ENCODE measurements around the gene RBM5.

RBM5 gene

DNA sequence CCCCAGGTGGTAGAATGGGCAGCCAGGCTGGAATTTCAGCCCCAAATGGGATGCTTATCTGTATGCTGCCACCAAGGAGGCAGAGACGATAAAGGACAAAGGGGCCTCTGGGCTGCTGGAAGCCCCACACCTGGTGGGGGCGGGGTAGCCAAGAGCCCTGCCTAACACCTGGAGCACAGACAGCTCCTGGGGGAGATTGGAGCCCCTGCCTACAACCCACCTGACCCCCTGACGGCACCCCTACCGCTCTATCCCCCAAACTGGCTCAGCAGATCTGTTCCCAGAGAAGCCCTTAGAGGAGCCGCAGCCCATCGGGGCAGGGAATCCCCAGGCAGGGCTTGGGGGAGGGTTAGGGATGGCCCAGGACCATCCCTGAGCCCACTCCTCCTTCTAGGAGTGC lies 50.6 kb downstream of the RBM5 start:
- no peak for DNase-seq

DNA sequence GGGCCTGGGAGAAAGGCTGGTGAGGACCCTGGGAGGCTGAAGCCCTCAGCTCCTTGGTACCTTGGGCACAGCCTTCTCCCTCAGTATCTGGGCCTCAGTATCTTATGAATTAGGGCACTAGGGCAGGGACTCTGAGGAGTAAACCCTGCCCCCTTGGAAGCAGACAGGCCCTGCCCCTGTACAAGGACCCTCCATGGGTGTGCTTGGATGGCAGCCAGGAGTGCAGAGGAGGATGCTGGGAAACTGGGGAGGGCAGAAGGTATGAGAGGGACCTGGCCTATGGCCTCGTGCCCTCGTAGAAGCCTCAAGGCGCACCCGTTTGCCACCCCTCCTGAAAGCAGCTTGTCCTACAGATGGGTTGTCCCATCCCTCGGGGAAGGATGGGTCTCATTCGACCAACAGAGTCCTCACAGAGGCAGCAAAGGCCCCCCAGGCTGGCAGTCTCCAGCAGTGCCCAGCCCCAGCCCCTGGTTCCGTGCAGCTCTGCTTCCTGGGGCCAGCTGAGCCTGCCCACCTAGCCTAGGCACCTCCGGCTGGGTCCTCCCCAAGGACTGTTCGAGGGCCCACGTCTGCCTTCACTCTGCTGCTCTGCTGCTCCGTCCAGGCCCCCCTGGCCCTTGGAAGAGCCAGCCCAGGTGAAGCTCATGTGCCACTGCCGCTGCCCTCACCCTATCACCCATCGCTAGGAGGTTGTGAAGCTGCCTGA lies 51.2 kb downstream of the RBM5 start:
- no peak for DNase-seq

GRCh38 chr3:50140990-50141389 lies 52.3 kb downstream of the RBM5 start:
- no peak for DNase-seq

GRCh38 chr3:50146316-50146901 lies 57.7 kb downstream of the RBM5 start:
- no peak for DNase-seq

- no peak for DNase-seq
Measured at GRCh38 chr3:50147016-50147415, 58.3 kb downstream of the RBM5 start.

GRCh38 chr3:50147447-50147846 lies 58.7 kb downstream of the RBM5 start:
- DNase-seq, result no peak

DNA sequence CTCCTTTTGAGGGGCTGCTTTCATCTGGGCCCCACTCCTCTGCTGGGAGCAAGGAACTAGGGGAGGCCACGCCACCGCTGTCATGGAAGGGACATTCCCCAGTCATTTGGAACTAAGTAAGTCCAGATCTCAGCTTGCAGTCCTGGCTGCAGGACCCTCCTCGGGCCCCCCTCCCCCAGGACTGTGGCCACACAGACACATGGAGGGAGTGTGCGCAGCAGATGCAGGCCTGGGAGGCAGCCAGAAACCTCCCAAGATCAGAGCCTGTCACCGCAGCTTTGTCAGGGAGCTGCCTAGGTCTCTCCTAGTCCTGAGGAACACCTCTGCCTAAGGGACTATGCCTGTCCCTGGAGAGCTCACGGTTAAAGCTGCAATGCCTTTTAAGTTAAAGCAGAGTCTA lies 59.1 kb downstream of the RBM5 start:
- DNase-seq, result no peak

GRCh38 chr3:50150404-50150750 lies 61.7 kb downstream of the RBM5 start:
- DNase-seq, result no peak

- no peak for DNase-seq
Measured at GRCh38 chr3:50150863-50151686, 62.4 kb downstream of the RBM5 start.

DNA sequence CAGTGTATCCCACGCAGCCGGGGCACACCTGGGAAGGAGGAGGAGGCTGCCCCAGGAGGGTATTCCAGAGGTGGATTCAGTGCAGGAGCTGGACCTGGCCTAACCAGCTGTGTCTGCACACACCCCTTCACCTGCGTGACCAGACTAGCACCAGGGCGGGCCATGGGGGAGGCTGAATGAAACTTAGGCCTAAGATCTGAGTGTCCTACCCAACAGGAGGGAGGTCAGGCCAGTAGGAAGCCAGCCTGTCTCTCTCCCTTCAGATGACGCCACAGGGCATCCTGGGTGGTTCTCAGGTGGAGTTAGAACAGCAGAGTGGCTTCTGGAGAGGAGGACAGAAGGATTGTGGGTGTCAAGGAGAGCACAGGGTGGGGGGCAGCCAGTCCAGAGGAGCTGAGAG lies 63.0 kb downstream of the RBM5 start:
- DNase-seq, result no peak

DNA sequence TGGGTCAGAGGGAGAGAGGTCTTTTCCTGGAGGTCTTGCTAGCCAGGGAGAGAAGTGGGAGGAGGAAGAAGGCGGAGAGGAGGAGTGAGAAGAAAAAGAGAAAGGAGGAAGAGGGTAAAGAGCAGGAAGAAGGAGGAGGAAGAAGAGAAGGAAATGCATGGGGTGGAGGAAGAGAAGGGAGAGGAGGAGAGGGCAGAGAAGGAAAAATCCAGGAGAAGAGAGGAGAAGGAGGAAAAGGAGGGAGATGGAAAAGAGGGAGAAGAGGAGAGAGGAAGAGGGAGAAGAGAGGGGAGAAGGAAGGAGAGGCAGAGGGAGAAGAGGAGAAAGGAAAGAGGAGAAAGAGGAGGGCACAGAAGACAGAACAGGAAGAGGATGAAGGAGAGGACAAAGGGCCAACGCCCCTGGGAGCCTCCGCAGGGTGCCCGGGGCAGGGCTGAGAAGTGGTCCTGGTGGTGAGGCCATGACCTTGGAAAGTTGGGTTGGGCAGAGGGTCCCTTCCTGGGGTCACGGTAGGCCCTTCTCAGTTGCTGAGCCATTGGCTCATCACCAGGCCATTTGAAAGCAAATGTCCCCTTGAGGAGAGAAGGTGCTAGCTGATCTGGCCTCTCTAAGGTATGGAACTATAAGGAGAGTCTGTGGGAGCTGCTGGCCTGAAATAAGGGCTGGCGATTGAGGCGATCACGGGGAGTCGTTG lies 65.2 kb downstream of the RBM5 start:
- DNase-seq, result no peak

DNA sequence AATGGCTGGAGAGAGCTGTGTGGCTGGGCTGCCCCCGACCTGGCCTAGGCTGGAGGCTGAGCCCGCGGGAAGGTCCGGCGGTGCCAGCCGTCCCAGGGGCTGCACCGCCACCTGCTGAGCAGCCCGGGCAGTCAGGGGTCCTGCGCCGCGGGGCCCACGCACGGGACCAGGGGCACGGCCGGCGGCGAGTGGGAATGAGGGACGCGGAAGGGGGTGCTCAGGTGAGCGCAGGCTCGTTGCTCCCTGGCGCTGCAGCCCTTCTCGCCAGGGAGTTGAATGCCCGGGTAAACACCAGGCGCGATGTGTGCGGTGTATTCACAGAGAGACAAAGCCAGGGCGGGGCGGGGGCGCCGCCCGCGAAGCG lies 65.7 kb downstream of the RBM5 start:
- no peak for DNase-seq

DNA sequence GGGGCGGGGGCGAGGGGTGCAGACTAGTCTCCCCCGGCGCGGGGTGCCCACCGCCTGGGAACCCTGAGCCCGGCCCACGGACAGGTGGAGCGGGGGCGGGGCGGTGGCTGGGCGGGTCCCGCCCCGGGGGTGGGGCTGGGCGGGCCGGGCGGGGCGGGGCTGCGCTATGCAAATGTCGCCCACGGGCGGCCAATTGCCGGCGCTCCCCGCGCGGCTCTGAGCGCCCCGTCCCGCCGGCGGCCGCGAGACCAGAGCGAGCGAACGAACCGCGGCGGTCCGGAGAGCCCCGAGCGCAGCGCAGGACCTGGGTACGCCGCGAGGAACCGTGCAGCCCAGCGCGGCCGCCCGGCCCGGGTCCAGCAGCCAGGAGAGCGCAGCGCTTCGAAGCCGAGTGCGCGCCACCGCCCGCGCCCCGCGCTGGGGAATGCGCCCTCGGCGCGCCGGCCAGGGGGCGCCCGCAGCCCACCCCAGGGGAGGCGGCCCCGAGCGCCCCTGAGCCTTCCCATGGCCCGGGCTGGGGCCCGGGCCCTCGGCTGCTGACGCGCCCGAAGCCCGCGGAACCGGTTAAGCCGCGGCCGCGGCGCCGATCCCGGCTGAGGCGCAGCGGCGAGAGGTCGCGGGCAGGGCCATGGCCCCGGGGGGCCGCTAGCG lies 66.2 kb downstream of the RBM5 start, which contains the start of gene SEMA3F:
TSS of gene SEMA3F (plus strand) at position 485 of the 651 bp plus-strand sequence. CDS start 4,299 bp downstream, outside the sequence.
- peak; percentile 4 for DNase-seq

DNA sequence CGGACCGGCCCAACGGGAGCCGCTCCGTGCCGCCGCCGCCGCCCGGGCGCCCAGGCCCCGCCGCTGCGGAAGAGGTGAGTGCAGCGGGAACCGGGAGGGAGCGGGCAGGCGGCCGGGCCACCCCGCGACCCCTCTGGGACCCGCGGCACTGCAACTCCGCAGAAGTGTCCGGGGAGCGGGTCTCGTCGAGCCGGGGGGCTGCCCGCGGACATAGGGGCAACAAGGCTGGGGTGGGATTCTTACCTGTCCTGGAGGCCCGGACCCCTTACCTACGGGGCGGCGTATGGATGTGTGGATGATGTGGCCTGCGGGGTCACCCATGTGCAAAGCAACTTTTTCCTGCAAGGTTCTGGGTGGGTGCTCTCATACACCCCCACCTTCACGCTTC lies 66.8 kb downstream of the RBM5 start:
- DNase-seq, result no peak

DNA sequence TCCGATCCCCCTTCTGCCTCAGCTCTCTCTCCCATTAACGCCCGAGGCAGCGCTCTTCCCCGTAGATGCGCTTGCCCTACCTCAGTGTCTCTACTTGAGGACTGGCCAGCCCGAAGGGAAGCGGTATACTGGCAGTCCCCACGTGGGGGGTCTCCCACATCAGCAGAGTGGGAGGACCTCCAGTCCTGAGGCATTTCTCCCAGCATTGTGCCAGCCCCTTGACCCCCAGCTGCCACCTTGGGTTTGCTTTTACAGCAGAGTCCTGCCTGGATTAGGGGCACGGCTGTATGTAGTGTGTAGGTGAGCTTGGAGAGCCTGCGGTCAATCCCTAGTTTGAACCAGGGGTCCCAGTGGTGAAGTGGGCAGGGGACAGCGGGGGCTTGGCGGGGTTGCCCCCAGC lies 67.2 kb downstream of the RBM5 start:
- no peak for DNase-seq

DNA sequence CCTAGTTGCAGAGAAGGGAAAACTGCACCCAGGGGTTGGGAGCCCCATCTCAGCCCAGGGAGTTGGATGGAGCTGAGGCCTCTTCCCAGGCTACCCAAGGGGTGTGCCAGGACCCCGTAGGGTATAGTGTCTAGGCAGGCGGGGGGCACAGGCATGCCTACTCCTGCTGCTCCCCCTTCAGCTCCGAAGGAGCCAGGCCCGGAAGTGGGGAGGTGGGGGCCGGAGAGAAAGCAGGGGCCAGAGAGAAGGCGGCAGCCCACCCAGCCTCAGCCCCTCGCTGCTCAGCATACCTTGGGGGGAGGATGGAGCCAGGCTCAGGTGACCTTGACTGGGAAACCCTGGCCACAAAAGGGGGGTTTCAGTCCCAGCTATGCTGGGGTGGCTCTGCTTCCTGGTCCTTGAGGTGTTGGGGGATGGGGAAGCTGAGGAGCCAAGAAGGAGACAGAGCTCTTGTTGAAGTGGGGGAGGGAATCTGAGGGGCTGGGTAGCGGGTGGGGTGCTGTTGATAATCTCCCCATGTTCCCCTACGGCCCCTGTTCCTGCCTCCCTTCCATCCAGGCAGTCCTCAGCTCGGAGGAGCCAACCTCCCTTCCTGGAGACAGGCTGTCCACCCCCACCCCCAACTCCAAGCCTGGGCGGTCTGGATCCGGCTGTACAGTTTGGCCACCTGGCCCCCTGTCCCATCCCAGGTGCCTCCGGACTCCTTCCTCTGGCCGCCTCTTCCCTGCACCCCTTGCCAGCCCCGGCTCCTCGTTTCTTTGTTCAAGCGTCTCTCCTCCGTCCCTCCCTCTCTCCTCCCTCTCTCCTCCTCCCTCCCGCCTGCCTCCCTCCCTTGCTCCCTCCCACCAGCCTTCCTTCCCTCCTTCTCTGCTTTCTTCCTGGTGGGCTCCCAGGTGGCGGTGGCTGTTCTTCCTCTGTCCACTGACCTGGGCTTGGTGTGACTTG lies 68.1 kb downstream of the RBM5 start:
- no peak for DNase-seq

DNA sequence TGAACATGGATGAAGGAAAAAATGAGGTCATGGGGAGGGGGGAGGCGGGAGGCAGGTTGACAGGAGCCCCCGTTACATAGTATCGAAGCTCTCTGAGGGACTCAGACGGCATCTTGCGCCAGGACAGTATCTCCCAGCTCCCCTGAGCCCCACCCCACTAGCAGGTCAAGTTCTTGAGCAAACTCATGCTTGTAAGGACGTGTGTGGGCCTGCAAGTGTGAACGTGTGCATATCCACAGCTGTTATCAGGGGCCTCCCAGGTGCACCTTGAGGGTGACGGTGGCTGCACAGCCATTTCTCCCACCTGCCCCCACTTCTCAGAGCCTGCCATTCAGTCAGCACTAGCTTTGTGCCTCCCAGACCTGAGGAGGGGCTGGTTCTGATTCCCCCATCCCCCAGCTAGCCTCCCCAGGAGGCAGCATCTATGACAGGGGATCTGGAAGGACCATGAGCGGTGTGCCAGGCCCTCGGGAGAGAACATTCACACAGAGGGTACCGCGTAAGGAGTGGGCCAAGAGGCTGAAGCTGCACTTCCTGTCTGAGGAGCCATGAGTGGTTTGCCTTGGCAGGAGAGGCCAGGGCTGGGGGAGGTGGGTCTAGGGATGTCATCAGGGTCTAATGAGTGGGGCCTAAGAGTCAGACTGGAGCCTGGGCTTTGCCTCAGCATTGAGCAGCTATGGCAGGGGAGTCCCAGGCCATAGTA lies 69.3 kb downstream of the RBM5 start:
- peak; percentile 5 for DNase-seq

DNA sequence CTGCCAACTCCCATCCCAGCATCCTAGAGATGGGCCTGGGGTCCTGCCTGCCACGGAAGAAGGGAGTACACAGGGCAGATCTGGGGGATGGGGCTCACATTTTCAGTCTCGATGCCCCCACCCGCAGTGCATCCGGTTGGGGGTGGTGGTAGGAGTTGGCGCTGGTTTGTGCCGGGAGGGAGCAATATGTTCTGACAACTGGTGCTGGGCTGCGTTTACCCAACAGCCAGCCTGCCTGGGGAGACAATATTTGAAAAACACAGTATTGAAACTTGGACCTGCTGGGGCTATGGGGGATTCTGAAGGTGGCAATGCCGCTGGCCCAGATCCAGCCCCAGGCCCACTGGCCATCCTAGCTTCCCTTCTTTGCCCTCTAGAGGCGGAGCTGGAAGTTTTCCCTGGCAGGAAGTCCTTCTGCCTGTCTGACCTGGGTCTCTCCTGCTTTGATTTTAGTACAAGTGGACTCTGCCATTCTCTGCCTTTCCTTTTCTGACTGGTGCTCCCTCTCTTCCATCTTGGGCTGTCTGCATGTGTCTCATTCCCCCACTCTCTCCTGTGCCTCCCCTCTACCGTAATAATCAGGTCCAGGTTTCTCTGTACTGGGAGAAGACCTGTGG lies 69.9 kb downstream of the RBM5 start:
- DNase-seq, result no peak

DNA sequence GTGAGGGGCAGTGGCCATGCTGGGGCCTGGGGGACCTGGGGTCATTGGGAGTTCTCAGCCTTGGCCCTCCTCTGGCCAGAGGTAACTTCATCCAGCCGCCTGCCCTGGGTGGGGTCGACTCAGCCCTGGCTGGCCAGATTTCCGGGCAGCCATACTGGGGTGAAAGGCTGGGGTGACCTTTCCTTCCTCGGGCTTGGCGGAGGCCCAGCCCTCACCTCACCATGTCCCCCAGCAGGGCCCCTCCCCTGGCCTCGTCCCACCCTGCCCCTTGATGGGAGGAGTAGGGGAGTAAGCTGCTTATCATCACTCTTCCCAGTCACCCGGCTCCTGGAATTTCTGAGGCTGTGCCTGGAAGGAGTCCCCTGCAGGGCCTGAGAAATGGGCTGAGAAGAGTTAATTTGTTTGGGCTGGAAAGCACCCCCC lies 71.9 kb downstream of the RBM5 start:
- no peak for DNase-seq

- DNase-seq, result no peak
Measured at GRCh38 chr3:50161320-50161719, 72.6 kb downstream of the RBM5 start.
